HG02678 (cell line): ENCODE results near the gene RAP1GAP2.
"Not testable (repeated sequence)": the region's sequence is repeated elsewhere in the genome, so short reads cannot be mapped to it uniquely, and the experiment has no call there.

Source experiments
- ATAC-seq: cut with Tn5 transposase; IDR thresholded peaks from one replicate; pipeline ENCODE4 v1.9.1; 2021; ENCODE audit warnings: mild to moderate bottlenecking, moderate library complexity; ENCODE audit not compliant: unreplicated experiment

The RAP1GAP2 gene

DNA sequence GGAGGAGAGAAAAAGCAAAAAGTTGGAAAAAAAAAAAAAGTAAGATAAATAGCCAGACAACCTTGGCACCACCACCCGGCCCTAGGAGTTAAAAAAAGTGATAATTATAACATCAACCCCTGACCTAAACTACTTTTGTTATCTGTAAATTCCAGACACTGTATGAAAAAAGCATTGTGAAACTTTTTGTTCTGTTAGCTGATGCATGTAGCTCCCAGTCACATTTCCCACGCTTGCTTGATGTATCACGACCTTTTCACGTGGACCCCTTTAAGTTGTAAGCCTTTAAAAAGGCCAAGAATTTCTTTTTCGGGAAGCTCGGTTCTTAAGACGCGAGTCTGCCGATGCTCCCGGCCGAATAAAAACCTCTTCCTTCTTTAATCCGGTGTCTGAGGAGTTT, 10.9 kb upstream of the RAP1GAP2 start:
- ATAC-seq: not testable (repeated sequence)

DNA sequence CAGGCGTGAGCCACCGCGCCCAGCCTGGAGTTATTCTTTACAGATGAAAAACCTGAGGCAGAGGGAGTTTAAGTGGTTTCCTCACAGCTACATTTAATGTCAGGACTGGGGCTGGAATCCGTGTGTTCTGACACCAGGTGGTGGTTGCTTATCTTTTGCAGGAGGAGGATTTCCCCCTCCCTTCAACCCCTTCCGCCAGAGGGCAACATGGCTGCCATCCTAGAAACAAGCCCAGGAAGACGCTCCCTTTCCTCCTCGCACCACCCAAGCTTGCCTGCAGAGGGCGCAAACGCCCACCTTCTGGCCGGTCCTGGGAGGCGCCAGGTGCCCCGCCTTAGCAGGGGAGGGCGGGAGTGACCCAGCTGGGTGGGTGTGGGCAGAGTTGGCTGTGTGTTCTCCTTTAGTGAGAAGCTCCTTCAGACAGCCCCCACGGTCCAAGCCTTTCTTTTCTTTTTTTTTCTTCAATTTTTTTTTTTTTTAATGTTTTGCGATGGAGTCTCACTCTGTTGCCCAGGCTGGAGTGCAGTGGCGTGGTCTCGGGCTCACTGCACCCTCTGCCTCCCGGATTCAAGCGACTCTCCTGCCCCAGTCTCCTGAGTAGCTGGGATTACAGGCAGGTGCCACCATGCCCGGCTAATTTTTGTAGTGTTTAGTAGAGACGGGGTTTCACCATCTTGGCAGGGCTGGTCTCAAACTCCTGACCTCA, 9.9 kb upstream of the RAP1GAP2 start:
- no peak for ATAC-seq

DNA sequence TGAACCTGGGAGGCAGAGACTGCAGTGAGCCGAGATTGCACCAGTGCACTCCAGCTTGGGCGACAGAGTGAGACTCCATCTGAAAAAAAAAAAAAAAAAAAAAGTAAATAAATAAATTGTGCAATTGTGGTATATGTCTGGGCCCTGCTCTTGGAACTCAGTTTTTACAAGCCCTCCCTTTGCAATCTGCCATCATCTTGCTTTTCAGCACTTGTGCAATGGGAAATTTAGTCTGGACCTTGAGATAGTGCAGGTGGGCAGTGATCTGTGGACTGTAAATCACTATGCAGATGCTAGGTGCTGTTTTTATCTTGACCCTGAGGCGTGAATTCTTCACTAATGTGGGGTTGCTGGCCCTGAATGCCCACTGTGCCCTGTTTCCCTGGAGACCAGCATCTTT, 6.5 kb upstream of the RAP1GAP2 start:
- no peak for ATAC-seq

DNA sequence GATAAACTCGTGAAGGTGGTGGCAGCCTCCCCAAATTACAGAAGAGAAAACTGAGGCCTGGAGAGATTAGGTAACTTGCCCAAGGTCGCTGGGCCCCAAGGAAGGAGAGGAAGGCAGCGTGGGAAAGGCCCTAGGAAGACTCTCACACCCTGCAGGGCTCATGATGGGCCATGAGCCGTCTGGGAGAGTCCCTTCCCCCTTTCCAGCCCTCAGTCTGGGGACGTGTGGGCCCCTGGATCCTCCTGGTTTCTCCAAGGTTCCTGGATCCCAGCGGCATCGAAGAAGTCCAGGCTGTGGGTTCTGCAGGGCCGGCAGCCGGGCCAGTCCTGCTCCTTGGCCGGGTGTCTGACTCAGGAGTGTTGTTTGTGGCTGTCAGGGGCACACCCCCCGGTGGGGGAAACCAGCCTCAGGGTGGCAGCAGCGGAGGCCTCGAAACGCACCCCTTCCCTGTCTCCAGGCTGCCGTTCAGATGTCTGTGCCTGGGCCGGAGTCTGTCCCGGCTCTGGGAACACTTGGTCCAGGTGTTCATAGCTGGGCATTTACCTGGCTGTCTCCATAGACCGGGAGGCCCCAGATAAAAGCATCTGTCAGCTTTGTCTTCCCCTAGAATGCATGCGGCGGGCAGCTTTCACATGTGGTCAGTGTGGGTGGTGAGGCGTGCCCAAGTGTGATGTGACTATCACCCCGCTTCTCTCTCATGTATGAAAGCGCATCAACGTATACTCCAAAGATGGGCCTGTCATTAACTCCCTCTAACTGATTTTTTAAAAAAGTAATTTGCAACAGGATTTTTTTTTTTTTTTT, 3.7 kb upstream of the RAP1GAP2 start:
- no peak for ATAC-seq

DNA sequence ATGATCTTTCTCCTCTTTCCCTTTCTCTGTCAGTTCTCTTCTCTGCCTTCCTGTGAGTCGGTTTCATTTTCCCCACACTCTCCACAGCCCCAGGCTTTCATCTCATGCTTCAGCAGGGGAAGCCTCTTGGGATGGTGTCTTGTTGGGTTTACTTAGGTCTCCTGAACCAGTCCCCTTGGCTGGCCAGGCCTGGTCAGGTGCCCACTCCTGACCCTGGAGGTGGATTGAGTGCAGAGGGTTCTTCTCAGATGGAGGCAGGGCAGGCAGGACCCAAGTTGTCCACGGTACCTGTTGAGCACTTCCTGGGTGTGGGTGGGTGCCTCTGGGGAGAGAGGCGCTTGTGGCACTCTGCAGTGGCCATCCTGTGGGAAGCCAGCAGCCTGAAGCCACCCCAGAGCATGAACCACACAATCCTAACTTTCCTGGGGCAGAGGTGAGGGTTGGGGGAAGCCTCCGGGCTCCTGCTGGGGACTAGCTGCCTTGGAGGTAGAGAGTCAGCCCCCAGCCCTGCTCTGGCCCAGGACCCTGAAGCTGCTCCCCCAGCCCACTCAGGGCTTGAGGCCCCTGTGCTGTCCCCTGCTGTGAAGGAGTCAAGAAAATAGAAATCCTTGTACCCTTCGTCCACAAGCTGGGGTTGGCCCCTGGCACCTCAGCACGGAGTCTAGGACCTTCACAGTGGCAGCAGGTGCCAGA, 2.0 kb upstream of the RAP1GAP2 start:
- ATAC-seq: no peak

DNA sequence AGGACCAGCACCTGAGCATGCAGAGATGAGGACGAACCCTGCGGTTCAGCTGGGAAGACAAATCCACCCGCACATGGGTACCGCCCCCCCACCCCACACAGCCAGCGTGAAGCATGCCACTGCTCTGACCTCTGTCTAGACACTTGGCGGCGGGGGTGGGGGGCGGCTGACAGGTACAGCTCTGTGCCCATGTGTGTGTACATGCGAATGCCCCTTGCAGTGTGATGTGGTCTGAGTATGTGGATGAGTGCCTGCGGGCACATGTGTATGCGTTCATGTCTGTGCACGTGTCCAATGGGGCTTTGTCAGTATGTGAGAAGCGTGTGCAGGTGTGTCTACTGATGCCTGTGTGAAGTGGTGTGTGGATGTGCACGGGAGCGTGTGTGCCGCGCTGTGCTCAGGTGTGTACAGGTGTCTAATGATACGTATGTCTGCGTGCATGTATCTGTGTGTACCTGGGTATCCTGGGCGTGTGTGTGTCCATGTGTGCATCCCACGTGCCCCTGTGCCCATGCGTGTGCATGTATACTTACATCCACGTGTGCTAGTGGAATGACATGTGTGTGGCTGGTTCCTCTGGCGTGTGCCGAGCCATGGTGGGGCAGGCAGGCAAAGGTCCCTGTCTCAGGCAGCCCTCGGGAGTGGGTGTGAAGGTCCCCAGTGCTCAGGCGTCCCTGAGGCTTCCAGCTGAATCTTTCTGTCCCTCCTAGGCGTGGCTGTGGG, 636 bp upstream of the RAP1GAP2 start:
- no peak for ATAC-seq

DNA sequence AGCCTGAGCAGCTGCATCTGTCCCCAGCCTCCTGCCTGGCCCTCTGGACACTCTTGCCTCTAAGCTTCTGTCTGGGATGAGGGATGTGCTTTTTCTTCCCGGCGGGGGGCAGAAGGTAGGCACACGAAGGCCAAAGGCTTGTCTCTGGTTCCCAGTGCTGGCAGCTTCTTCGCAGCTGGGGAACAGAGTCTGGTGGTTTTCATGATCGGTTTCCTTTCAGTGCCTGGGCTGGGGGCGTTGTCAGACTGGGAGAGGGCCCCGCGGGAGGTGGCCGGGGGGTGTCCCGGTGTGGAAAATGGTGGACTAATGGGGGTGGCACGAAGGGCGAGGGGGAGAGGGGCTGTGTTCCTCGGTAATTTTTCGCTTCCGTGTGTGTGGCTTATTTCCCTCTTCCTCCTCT, 988 bp downstream of the RAP1GAP2 start:
- ATAC-seq: no peak

DNA sequence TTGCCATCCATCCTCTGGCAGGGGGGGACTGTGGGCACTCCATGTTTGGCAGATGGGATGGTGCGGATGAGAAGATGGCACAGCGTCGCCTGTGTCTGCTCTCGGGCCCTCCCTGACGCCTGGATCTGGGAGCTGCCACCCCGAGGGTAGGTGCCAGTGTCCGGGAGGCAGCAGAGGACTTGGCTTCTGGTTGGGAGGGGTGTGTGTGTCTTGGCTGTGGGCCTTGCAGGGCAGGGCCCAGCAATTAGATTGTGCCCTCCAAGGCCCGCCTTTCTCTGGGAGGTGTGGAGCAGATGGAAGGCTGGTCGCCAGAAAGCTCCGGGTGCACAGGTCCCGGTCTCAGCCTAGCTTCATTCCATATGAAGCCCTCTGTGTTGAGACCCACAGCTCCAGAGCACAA, 1.4 kb downstream of the RAP1GAP2 start:
- ATAC-seq: no peak

DNA sequence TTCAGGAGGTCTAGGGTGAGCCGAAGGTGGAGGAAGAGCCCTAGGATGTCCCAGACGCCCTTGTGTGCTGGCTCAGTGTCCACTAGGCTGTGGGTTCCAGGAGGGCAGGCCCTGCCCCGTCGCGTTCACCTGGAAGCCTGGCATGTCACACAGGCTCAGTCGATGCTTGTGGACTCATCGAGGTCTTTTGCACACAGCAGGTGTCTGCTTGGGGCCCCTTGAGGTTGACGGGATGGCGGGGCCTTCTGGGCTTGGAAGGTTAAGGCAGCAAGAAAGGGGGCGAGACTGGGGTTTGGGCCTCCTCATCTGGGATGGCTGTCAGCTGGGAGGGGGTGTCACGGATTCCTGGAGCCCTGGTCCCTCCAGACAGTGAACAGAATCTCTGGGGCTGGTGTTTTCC, 1.9 kb downstream of the RAP1GAP2 start:
- ATAC-seq: no peak

DNA sequence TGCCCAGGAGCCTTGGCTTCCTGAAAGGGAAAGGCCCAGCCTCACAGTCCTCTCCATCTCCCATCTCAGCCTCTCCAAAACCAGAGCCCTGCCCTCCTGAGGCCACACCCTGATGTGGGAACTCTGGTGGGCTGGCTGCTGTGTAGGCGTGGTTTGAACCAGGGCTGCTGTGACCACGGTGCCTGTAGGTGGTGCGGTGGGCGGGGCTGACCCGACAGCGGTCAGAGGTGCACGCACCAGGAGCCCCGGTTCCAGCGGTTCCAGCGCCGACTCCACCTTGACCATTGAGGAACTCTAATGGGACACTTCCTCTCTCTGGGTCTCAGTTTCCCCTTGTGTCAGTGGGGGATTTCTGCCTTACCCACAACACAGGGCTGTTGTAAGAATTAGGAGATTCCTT, 2.4 kb downstream of the RAP1GAP2 start:
- ATAC-seq: no peak

DNA sequence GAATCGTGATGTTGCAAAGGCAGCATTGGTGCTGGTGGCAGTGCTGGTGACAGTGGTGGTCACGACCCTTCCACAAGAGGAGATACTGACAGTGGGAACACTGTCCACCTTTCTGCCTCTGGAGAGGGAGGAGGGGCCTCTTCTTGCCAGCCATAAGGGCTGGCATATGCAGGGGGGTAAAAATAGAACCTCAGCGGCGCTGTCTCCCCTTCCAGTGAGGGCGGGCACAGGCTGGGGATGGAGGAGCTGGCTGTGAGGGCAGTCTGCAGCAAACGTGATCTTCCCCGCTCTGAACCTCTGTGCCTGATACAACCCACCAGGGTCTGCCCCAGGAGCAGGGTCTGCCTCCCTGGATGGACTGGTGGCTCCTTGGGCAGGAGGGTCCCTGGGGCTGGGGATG, 3.4 kb downstream of the RAP1GAP2 start:
- ATAC-seq: no peak

DNA sequence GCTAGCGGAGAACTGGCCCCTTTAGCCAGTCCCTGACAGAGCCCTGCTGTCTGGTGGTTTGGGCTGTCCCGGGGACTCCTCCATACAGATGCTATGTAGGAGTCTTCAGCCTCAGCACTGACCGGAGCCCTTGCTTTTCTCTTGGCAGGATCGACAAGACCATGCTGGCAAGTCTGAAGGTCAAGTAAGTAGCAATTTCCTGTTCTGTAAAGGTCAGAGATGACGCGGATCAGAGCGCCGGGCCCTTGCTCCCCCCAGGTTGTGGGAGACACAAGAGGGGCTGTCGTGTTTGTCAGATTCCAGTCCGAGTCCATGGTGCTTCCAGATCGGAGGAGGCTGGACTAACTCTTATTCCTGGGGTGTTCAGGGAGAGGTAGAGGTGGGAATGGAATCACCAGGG, 4.1 kb downstream of the RAP1GAP2 start:
- no peak for ATAC-seq

DNA sequence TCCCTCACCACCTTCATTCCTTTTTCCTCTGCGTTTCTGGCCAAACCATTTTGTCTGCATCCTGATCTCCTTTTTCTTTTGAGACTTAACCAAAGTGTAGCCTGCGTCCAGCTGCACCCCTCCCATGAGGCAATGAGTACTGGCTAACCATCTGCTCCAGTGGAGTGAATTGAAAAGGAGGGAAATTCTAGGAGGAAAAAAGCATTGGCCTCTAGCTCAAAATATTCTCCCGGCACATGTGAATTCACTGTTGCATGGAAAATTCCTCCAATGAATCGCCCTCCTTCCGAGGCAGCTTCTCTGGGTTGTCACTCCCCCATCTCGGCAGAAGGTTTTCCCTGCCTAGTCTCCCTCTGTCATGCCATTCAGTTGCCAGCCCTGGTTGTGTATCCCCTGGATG, 5.6 kb downstream of the RAP1GAP2 start:
- no peak for ATAC-seq

DNA sequence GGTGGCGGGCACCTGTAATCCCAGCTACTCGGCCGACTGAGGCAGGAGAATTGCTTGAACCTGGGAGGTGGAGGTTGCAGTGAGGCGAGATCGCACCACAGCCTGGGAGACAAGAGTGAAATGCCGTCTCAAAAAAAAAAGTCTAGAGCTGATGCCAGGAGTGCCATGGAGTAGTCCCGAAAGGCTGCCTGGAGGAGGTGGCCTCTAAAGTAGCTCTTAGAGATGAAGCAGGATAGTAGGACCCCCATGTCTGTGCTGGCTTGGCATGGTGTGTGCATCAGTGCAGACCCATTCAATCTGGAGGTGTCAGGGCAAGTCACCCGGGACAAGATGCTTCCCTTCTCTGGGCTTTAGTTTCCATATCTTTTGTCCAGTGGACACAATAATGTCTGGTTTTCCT, 6.3 kb downstream of the RAP1GAP2 start:
- ATAC-seq: no peak

DNA sequence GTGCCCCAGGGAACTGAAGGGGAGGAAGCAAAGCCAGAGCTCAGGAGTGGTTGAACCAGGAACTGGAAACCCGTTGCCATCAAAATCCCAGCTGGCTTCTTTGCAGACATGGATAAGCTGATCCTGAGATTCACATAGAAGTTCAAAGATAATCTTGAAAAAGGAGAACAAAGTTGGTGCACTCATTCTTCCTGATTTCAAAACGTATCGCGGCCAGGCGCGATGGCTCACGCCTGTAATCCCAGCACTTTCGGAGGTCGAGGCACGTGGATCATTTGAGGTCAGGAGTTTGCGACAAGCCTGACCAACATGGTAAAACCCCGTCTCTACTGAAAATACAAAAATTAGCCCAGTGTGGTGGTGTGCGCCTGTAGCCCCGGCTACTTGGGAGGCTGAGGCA, 7.1 kb downstream of the RAP1GAP2 start:
- no peak for ATAC-seq

DNA sequence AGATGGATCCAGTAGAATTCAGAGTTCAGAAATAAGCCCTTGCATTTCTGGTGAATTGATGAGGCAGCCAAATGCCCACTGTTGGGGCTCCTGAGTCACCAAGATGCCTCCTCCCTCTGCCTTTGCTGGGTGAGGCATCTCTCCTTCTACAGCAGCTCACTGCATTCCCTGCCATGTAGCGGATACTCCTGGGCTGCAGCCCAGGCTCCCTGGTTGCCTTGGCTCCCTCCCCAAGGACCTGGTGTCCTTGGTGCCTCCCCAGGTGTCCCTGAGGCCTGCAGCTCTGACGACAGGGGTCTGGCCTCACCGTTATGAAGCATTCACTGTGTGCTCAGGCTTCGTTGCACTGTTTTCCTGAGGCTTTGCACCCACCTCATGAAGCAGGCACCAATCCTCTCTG, 7.7 kb downstream of the RAP1GAP2 start:
- no peak for ATAC-seq

DNA sequence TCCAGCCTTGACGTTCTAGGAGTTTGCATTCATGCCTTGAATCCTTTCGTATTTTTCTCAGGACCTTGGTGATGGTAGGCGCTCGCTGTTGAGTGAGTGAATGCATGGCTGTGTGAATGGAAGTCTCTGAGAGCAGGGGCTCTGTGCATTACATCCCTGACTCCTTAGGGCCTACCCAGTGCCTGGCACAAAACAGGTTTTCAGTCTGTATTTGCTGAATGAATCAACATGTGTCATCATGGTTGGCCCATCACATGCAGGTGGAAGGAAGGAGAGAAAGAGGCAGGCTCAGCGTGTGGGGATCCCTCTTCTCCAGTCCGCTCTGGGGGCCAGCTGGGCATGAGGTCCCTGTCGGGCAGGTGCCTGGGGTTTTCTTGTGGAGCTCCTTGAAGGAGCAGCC, 8.7 kb downstream of the RAP1GAP2 start:
- no peak for ATAC-seq

DNA sequence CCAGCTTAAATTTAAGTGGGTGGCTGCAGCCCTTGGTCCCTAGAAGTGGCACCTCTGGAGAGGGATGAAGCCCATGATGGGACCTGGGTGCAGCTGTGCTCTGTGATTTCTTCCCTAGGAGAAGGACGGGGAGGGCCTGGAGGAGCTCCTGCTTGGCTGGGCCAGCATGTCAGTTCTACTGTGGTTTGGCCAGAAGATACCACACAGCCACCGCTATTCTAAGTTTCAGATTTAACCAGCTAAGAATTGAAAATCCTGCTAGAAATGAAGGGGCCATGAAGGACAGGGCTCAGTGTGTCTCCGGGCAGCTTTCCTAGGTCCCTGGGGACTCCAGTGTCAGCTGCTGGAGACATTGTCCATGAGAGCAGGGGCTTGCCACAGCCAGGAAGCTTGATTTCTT, 9.7 kb downstream of the RAP1GAP2 start:
- ATAC-seq: no peak

DNA sequence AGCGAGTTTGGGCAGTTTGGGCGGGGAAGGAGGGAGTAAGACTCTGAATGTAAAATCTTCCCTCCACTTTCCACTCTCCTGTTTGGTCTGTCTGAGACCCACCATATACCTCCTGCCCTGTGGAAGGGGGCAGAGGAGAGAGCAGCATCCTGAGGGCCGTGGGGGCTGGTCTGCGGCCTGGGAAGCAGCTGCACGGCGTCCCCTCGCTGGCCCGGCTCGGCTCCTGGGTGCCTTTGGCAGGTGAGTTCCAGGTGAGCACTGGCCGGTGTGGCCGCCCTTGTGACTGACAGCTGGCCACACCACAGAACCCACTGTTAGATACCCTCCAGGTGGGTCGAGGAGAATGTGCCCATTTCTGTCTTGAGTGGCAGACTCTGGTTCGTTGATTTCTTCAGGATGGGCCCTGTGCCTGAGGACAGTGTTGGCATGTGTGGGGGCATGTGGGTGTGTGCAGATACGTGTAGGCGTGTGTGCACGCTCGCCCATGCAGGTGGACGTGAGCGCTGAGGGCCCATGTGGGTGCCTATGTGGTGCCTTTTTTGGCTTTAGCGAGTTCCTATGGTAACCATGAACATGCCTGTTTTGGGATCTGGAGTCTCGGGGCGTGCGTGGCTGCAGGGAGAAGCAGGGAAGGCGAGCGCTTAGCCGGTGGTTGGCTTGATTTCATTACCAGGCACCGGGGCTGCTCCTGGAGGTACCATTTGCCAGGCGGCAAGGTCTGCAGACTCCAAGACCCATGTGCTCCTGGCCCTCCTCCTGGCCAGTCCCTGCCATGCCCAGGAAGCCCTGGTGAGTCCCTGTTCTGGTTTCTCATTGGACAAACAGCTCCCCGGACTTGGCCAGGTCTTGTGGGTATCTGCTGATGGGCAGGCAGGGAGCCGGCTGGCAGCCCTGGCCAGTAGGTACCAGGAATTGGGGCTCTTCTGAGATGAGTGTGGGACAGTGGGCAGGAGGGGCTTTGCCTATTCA, 12.4 kb downstream of the RAP1GAP2 start:
- ATAC-seq: no peak

DNA sequence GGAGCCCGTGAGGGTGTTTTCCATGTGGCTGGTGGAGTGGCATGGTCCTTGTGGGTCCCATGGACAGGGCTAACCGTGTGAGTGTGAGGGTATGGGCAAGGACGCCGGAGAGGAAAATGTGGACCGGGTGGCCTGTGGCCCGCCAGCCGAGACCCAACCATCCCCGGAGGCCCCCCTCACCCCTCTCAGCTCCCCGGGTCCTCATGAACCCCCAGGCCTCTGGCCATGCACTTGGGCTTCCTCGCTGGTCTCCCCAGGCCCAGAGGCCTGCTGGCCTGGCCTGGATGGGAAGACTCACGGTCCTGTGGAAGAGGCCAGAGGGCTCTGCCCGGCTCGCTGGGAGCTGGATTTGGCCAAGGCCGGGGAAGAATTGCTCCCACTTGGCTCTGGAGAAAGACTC, 13.1 kb downstream of the RAP1GAP2 start:
- no peak for ATAC-seq
